GM12891 (cell line): ENCODE measurements around the gene SMIM22.

Experiments
- PAX5 ChIP-seq: IDR thresholded peaks from 2 replicates; pipeline ENCODE4 v1.6.1; 2011; ENCODE audit warnings: low read length, moderate library complexity, mild to moderate bottlenecking; ENCODE audit not compliant: insufficient read depth, severe bottlenecking
- POLR2A ChIP-seq: IDR thresholded peaks from 2 replicates; pipeline ENCODE4 v1.6.1; 2011; ENCODE audit warnings: low read depth, low read length, control low read depth
- POLR2AphosphoS5 ChIP-seq: IDR thresholded peaks from 2 replicates; pipeline ENCODE4 v1.6.1; 2011; ENCODE audit warnings: low read depth, low read length, control low read depth
- POU2F2 ChIP-seq: IDR thresholded peaks from 2 replicates; pipeline ENCODE4 v1.6.1; 2011; ENCODE audit warnings: low read depth, mild to moderate bottlenecking, control low read depth, low read length, moderate library complexity
- SPI1 ChIP-seq: IDR thresholded peaks from 2 replicates; pipeline ENCODE4 v1.6.1; 2011; ENCODE audit warnings: low read depth, low read length, control low read depth
- TAF1 ChIP-seq: IDR thresholded peaks from 2 replicates; pipeline ENCODE4 v1.6.1; 2011; ENCODE audit warnings: low read depth, low read length, control low read depth

DNA sequence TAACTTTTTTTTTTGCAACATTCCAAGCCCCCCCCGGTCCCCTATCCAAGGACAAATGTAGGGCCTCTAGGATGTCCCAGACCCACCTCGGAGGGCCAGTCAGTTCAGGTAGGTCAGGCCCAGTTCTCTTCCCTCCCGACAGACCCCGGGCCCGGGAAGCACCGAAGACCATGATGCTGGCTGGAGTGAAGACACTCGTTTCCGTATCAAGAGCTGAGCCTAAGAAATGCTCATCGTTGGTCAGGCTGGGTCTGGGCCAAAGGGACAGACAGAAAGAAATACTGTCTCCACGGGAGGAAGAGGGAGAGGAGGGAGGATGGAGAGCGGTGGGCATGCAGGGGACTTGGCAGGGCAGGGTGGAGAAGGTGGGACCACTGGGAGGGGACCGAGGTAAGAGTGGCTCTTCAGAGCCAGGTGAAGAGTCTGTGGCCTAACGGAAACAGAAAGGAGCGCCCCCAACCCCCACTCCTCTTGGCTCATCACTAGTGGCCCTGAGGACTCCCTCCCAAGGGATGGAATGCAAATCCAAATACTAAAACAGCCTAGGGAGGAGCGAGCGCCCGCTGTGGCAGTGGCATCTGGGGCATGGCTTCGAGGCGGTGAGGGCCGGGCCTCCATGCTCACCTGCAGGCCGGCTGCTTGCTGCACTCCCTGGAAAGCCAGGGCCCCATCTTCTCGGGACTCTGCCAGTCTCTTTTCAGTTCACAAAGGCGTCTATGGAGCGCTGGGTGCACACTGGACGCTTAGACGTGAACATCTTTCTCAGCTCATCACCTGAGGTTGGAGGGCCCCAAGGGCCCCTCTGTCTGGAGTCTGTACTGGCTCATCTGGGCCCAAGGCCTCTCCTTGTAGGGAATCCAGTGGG is 9.0 kb downstream of the SMIM22 start:
- TF ChIP-seq POLR2A (no peak), POLR2AphosphoS5 (no peak), TAF1 (no peak), PAX5 (no peak), SPI1 (no peak), POU2F2 (no peak)
